HCT116 (cell line): Measurements from ENCODE around the gene DNAJC28.

ENCODE experiments used
- CTCF ChIP-seq, 3 experiments: fragments of 200-600 bp in 1 of 3; sonication (generic) in 1 of 3; IDR thresholded peaks in 2 of 3; conservative IDR thresholded peaks in 1 of 3; 2 replicates each; pipeline ENCODE4 v1.5.1; 2012 to 2017; ENCODE audit warnings: low read depth in 2 of 3, low read length in 2 of 3, antibody characterized with exemption in 1 of 3, borderline replicate concordance in 1 of 3, control low read depth in 1 of 3, mild to moderate bottlenecking in 1 of 3, mixed read lengths in 1 of 3, mixed run types in 1 of 3, moderate library complexity in 1 of 3; ENCODE audit not compliant: insufficient read depth in 1 of 3
- EZH2 ChIP-seq: fragments of 200-600 bp; sonication (generic); IDR thresholded peaks from 2 replicates; pipeline ENCODE4 v1.6.1; 2017; ENCODE audit warnings: antibody characterized with exemption, mixed run types
- EZH2phosphoT487 ChIP-seq: fragments of 200-600 bp; IDR thresholded peaks from 2 replicates; pipeline ENCODE4 v1.6.1; 2018; ENCODE audit warnings: antibody characterized with exemption, borderline replicate concordance
- MAX ChIP-seq: IDR thresholded peaks from 2 replicates; pipeline ENCODE4 v1.6.1; 2012
- POLR2A ChIP-seq: IDR thresholded peaks from 2 replicates; pipeline ENCODE4 v1.7.0; 2011; ENCODE audit warnings: borderline replicate concordance; ENCODE audit not compliant: insufficient read depth, insufficient read length; ENCODE audit errors: extremely low read depth
- POLR2AphosphoS5 ChIP-seq: IDR thresholded peaks from 2 replicates; pipeline ENCODE4 v1.6.1; 2011; ENCODE audit warnings: mild to moderate bottlenecking, low read depth, low read length, moderate library complexity
- RAD21 ChIP-seq: IDR thresholded peaks from 2 replicates; pipeline ENCODE4 v1.6.1; 2012; ENCODE audit warnings: low read depth, mild to moderate bottlenecking
- REST ChIP-seq: IDR thresholded peaks from 2 replicates; pipeline ENCODE4 v1.6.1; 2012; ENCODE audit warnings: low read depth
- SP1 ChIP-seq: IDR thresholded peaks from 2 replicates; pipeline ENCODE4 v1.6.1; 2012; ENCODE audit warnings: low read depth
- YY1 ChIP-seq: IDR thresholded peaks from 2 replicates; pipeline ENCODE4 v1.6.1; 2011; ENCODE audit warnings: low read length, low read depth, moderate library complexity, mild to moderate bottlenecking; ENCODE audit not compliant: insufficient replicate concordance; ENCODE audit errors: extremely low read depth
- ZNF274 ChIP-seq: fragments of 200-500 bp; sonication (Bioruptor generic); IDR thresholded peaks from 2 replicates; pipeline ENCODE4 v1.6.1; 2014; ENCODE audit warnings: mild to moderate bottlenecking, low read depth, low read length, inconsistent platforms

- TF ChIP-seq CTCF (IDR thresholded peaks at IDR 0.05 in 2 of 3, conservative IDR thresholded peaks at IDR 0.05 in 1 of 3; ENCODE audit: borderline replicate concordance in 1 of 3, insufficient read depth in 1 of 3, low read depth in 2 of 3, low read length in 2 of 3) (no peak), RAD21 (no peak), ZNF274 (no peak), POLR2A (no peak), EZH2phosphoT487 (no peak), REST (no peak), POLR2AphosphoS5 (no peak), MAX (no peak), YY1 (no peak), EZH2 (no peak), SP1 (no peak)
Measured at GRCh38 chr21:33480481-33481103, 10.9 kb downstream of the DNAJC28 start.
